ENCODE results near the gene TUBGCP6. TPM values are rescaled to one million over a fixed set of nuclear protein-coding genes. Genes with fewer than 3 reads are reported as not detected.

TUBGCP6 gene
- total RNA-seq, 4 donors from 2014 or later: 20.3 to 44.3 (median 32.2) TPM

DNA sequence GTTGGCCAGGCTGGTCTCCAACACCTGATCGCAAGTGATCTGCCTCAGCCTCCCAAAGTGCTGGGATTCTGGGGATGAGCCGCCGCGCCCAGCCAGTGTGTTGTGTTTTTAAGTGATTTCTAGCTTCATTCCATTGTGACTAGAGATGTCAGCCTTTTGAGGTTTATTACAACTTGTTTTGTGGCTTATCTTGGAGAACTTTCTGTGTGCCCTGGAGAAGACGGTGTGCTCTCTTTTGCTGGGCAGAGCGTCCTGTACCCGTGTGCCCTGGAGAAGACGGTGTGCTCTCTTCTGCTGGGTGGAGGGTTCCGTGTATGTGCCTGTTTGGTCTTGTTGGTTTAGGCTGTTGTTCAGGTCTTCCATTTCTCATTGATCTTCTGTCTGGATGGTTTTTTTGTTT is 31.6 kb downstream of the TUBGCP6 start:
- H3K4me1 ChIP-seq: peaks cover 0 to 18% (median 0%) of the 10 kb centered on the region in 3 donors
- no peaks in the 10 kb centered on the region for H3K9me3 ChIP-seq
- H3K27ac ChIP-seq: no peak overlapping the region
- peaks cover 39 to 98% (median 55%) of the 10 kb centered on the region in 3 donors for H3K36me3 ChIP-seq
- WGBS, 2 donors: 85 to 88% methylated on average over 8 to 9 of the region's 9 CpGs
- no peak for DNase-seq
- no peak for TF ChIP-seq POLR2A (IDR thresholded peaks at IDR 0.05)
- TF ChIP-seq, protein P1, sequence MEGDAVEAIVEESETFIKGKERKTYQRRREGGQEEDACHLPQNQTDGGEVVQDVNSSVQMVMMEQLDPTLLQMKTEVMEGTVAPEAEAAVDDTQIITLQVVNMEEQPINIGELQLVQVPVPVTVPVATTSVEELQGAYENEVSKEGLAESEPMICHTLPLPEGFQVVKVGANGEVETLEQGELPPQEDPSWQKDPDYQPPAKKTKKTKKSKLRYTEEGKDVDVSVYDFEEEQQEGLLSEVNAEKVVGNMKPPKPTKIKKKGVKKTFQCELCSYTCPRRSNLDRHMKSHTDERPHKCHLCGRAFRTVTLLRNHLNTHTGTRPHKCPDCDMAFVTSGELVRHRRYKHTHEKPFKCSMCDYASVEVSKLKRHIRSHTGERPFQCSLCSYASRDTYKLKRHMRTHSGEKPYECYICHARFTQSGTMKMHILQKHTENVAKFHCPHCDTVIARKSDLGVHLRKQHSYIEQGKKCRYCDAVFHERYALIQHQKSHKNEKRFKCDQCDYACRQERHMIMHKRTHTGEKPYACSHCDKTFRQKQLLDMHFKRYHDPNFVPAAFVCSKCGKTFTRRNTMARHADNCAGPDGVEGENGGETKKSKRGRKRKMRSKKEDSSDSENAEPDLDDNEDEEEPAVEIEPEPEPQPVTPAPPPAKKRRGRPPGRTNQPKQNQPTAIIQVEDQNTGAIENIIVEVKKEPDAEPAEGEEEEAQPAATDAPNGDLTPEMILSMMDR (IDR thresholded peaks at IDR 0.05): no peak
- intact Hi-C loops (cut with DNase I): loop anchor here (5.0 to 10.0 kb wide), 2 partner anchors 61 to 288 kb away; no protein-coding TSS in a partner anchor
- no peaks in the 10 kb centered on the region for H3K27me3 ChIP-seq
- H3K4me3 ChIP-seq: no peak overlapping the region

GRCh38 chr22:50211147-50211546 is 33.7 kb downstream of the TUBGCP6 start:
- no peak for TF ChIP-seq POLR2A (IDR thresholded peaks at IDR 0.05)
- TF ChIP-seq, protein P1 (IDR thresholded peaks at IDR 0.05): no peak
- 72 to 78% methylated on average over 14 of the region's 14 CpGs for WGBS, 2 donors
- no peaks in the 10 kb centered on the region for H3K9me3 ChIP-seq
- intact Hi-C loops (cut with DNase I): loop anchor here (5.0 to 10.0 kb wide), 2 partner anchors 59 to 286 kb away; no protein-coding TSS in a partner anchor
- H3K27ac ChIP-seq: no peak overlapping the region
- no peak overlapping the region for H3K4me3 ChIP-seq
- H3K27me3 ChIP-seq: no peaks in the 10 kb centered on the region
- H3K36me3 ChIP-seq: peaks cover 18 to 98% (median 47%) of the 10 kb centered on the region in 3 donors
- peaks cover 0 to 34% (median 0%) of the 10 kb centered on the region in 3 donors for H3K4me1 ChIP-seq
- no peak for DNase-seq

- intact Hi-C loops (cut with DNase I): loop anchor here (5.0 to 10.0 kb wide), 2 partner anchors 58 to 286 kb away; no protein-coding TSS in a partner anchor
- Histone ChIP-seq H3K9me3 (no peaks in the 10 kb centered on the region), H3K27ac (no peak overlapping the region), H3K27me3 (no peaks in the 10 kb centered on the region), H3K36me3 (peaks cover 14 to 98% (median 41%) of the 10 kb centered on the region in 3 donors), H3K4me3 (no peak overlapping the region), H3K4me1 (peaks cover 0 to 40% (median 0%) of the 10 kb centered on the region in 3 donors)
- WGBS, 2 donors: 83 to 85% methylated on average over 9 to 12 of the region's 32 CpGs
- TF ChIP-seq POLR2A (IDR thresholded peaks at IDR 0.05): no peak
- TF ChIP-seq, protein P1 (IDR thresholded peaks at IDR 0.05): no peak
- DNase-seq: no peak
Observed at GRCh38 chr22:50210378-50211139, 34.3 kb downstream of the TUBGCP6 start.

- intact Hi-C loops (cut with DNase I): loop anchor here (5.0 to 10.0 kb wide), 2 partner anchors 58 to 285 kb away; no protein-coding TSS in a partner anchor
Observed at GRCh38 chr22:50209893-50210292, 34.9 kb downstream of the TUBGCP6 start.

More at GRCh38 chr22:50209893-50210292, 34.9 kb downstream of the TUBGCP6 start:
- Histone ChIP-seq H3K27me3 (no peaks in the 10 kb centered on the region), H3K4me3 (no peak overlapping the region), H3K4me1 (peaks cover 0 to 47% (median 0%) of the 10 kb centered on the region in 3 donors), H3K9me3 (no peaks in the 10 kb centered on the region), H3K27ac (no peak overlapping the region), H3K36me3 (peaks cover 14 to 95% (median 37%) of the 10 kb centered on the region in 3 donors)
- TF ChIP-seq, protein P1 (IDR thresholded peaks at IDR 0.05): peak; percentile 75 to 89 (median 84)
- no peak for TF ChIP-seq POLR2A (IDR thresholded peaks at IDR 0.05)
- 14 to 67% methylated on average over 9 to 15 of the region's 20 CpGs for WGBS, 2 donors
- DNase-seq: no peak

Measured in esophagus squamous epithelium (tissue), 5 donors.